GM03348 (cell line): ENCODE results near the gene ADORA1.

Experiments
- DNase-seq: peaks from one replicate; pipeline ENCODE4 v3.0.0; 2012; ENCODE audit warnings: low spot score

ADORA1 gene

GRCh38 chr1:203095061-203095690 is 32.4 kb upstream of the ADORA1 start:
- DNase-seq, result no peak

- no peak for DNase-seq
These were observed 31.0 kb upstream of the ADORA1 start for GRCh38 chr1:203096566-203096965.

- DNase-seq, result no peak
These were observed 30.5 kb upstream of the ADORA1 start for GRCh38 chr1:203097001-203097400.

GRCh38 chr1:203098445-203098844 is 29.1 kb upstream of the ADORA1 start:
- no peak for DNase-seq

- DNase-seq, result no peak
These were observed 28.5 kb upstream of the ADORA1 start for GRCh38 chr1:203098914-203099520.

- no peak for DNase-seq
These were observed 27.6 kb upstream of the ADORA1 start for GRCh38 chr1:203099805-203100515.

- DNase-seq, result no peak
These were observed 27.0 kb upstream of the ADORA1 start for GRCh38 chr1:203100516-203100869.

- no peak for DNase-seq
These were observed 25.5 kb upstream of the ADORA1 start for GRCh38 chr1:203101813-203102634.

GRCh38 chr1:203103216-203103615 is 24.3 kb upstream of the ADORA1 start:
- no peak for DNase-seq

- DNase-seq, result no peak
These were observed 23.6 kb upstream of the ADORA1 start for GRCh38 chr1:203103829-203104495.

GRCh38 chr1:203104789-203105390 is 22.6 kb upstream of the ADORA1 start:
- DNase-seq, result no peak

GRCh38 chr1:203112475-203112874 is 15.1 kb upstream of the ADORA1 start:
- no peak for DNase-seq

GRCh38 chr1:203113308-203113707 is 14.2 kb upstream of the ADORA1 start:
- DNase-seq, result no peak

- DNase-seq, result no peak
These were observed 13.3 kb upstream of the ADORA1 start for GRCh38 chr1:203114202-203114601.

- DNase-seq, result no peak
These were observed 11.3 kb upstream of the ADORA1 start for GRCh38 chr1:203116091-203116820.

GRCh38 chr1:203117611-203118575 is 9.6 kb upstream of the ADORA1 start:
- DNase-seq, result peak; percentile 91

GRCh38 chr1:203120325-203121153 is 7.0 kb upstream of the ADORA1 start:
- no peak for DNase-seq

- no peak for DNase-seq
These were observed 6.1 kb upstream of the ADORA1 start for GRCh38 chr1:203121186-203122015.
